Stimulated activated CD8-positive, alpha-beta memory T cell treated with anti-CD3 and anti-CD28 coated beads, Interleukin-15, amount 100 ng/mL, for 4 hours (primary cell): ENCODE measurements around the gene ADGRE2.
"Not testable (repeated sequence)": the region's sequence is repeated elsewhere in the genome, so short reads cannot be mapped to it uniquely, and the experiment has no call there.

Experiments
- DNase-seq, 2 donors: peaks; one replicate each; pipeline ENCODE4 v3.0.0-alpha.2; 2020; ENCODE audit warnings: low read depth in 2 of 2

The ADGRE2 gene

GRCh38 chr19:14779151-14779550 lies 791 bp upstream of the ADGRE2 start:
- no peak for DNase-seq

DNA sequence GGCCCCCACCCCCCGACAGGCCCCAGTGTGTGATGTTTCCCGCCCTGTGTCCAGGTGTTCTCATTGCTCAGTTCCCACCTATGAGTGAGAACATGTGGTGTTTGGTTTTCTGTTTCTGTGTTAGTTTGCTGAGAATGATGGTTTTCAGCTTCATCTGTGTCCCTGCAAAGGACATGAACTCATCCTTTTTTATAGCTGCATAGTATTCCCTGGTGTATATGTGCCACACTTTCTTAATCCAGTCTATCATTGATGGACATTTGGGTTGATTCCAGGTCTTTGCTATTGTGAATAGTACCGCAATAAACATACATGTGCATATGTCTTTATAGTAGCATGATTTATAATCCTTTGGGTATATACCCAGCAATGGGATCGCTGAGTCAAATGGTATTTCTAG lies 715 bp downstream of the ADGRE2 start:
- not testable (repeated sequence) for DNase-seq

DNA sequence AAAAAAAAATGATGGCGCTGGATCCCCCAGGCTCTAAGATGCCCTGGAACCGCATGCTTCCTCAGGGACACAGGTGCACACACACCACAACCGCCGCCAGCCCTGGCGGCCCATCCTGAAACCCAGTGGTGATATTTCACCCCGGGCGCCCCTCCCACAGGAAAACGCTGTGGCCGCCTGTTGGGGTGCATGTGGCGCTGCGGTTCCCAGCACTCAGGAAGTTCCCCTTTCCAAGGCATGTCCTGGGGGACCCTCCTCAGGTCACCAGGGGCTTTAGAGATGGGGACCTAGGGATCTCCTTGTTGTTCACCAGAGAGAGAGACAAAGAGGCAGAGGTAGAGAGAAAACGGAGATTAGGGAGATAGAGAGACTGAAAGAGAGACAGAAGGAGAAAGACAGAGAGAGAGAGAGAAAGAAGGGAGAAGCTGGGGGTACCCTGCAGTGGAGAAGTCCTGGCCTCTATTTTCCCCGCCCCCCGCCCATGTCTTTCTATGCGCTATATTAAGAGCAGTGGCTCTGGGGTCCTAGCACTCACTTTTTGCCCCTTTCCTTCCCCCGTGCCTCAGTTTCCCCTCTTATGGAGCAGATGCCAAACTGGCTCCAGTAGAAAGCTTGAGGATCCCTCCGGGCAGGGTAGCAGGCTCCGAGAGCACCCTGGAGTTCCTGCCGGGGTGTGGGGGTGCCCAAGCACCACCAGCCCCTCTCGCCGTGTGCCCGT lies 2.3 kb downstream of the ADGRE2 start:
- no peak for DNase-seq

- not testable (repeated sequence) for DNase-seq
Observed at GRCh38 chr19:14775326-14775725, 3.0 kb downstream of the ADGRE2 start.

DNA sequence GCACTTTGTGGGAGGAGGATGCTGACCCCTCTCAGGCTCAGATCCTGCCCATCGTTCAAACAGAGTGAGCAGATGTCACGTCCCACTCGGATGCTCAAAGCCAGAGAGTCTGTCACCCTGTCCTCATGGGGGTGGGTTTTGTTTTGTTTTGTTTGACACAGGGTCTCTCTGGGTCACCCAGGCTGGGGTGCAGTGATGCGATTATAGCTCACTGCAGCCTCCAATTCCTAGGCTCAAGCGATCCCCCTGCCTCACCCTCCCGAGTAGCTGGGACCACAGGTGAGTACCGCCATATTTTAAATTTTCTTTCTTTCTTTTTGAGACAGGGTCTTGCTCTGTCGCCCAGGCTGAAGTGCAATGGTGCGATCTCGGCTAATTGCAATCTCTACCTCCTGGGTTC lies 4.0 kb downstream of the ADGRE2 start:
- no peak for DNase-seq

DNA sequence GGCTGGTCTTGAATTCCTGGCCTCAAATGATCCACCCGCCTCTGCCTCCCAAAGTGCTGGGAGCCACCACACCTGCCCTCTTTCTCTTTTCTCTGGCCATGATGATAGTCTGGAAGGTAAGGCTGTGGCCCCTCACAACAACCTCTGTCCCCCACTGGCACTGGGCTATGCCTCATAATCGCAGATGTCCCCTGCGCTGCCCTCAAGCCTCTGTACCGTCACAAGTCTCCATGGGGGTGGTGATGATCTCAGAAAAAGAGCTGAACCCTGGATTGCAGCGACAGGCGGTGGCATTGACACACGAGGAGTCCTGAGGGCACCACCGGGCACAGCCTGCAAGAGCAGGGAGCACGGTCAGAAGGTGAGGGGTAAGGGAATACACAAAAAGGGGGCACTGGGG lies 4.6 kb downstream of the ADGRE2 start:
- not testable (repeated sequence) for DNase-seq

GRCh38 chr19:14772995-14773394 lies 5.4 kb downstream of the ADGRE2 start:
- no peak for DNase-seq

- DNase-seq, result no peak
Observed at GRCh38 chr19:14772467-14772866, 5.9 kb downstream of the ADGRE2 start.

GRCh38 chr19:14770944-14771839 lies 7.2 kb downstream of the ADGRE2 start:
- DNase-seq, result no peak

- DNase-seq, result no peak
Observed at GRCh38 chr19:14770136-14770535, 8.2 kb downstream of the ADGRE2 start.

DNA sequence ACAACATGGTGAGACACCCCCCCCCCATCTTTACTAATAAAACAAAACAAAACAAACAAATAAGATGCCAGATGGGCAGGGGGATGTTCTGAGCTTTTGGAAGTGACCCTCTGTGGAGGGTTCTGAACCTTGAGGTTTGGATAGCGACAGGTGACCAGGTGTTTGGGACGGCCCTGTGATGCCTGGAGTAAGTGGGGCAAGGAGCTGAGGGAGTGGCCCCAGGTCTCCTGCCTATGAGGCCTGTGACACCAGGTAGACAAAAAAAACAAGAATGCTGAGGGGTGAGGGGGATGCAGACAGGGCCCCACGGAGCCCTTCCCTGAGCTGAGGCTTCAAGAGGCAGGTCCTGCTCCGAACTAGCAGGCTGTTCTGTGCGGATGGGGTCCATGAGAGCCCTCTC lies 9.2 kb downstream of the ADGRE2 start:
- DNase-seq, result no peak

DNA sequence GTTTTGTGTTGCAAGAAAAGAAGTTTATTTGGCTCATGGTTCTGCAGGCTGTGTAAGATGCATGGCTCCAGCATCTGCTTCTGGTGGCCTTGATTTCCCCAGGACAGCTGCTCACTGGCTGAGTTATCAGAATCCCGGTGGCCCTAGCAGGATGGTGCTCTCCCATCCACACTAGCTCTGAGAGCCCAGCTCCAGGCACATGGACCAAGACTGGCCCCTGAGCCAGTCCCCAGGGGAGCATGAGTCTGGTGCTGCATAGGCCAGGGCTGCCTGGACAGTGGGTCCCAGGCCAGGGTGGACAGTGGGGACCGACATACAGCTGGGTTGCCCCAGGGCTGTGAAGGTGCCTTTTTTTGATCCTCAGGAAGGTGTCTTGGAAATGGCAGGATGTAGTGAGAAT lies 10.4 kb downstream of the ADGRE2 start:
- no peak for DNase-seq

DNA sequence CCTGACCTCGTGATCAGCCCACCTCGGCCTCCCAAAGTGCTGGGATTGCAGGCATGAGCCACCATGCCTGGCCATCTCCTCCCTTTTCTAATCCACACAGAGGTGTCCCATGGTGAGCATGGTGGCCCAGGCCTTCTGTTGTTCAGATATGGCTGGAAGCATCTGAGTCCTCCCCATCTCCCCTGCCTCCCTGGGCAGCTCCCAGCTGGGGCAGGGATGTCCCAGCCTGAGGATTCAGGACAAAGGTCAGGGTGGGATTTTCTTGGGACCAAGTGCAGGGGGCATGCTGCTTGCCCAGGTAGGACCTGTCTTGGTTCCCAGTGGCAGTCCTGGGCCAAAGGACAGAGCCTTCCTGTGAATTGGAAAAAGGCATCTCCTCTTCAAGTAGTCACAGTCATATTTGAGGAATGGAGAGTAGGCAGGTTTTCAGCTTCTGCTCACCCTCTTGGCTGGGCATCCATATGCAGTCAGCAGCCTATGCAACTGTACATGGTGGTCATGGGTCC lies 10.8 kb downstream of the ADGRE2 start:
- DNase-seq, result no peak

GRCh38 chr19:14765841-14766240 lies 12.5 kb downstream of the ADGRE2 start:
- not testable (repeated sequence) for DNase-seq

DNA sequence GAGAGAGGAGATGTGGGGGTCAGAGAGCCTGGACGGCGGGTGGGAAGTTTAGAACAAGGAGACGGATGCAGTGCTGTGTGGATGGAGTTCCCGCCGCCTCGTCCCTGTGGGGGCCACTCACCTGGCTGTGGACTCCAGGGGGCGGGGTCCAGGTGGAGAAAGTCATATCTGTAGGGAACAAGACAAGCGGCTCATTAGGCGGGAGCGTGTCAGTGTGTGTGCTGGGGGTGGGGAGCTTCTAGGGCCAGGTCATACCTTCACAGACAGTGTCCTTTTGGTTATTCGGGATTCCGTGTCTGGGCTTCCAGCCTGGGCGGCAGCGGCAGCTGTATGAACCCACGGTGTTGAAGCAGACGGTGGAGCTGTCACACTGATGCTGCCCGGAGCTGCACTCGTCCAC lies 13.0 kb downstream of the ADGRE2 start:
- not testable (repeated sequence) for DNase-seq

GRCh38 chr19:14764401-14764800 lies 14.0 kb downstream of the ADGRE2 start:
- no peak for DNase-seq

DNA sequence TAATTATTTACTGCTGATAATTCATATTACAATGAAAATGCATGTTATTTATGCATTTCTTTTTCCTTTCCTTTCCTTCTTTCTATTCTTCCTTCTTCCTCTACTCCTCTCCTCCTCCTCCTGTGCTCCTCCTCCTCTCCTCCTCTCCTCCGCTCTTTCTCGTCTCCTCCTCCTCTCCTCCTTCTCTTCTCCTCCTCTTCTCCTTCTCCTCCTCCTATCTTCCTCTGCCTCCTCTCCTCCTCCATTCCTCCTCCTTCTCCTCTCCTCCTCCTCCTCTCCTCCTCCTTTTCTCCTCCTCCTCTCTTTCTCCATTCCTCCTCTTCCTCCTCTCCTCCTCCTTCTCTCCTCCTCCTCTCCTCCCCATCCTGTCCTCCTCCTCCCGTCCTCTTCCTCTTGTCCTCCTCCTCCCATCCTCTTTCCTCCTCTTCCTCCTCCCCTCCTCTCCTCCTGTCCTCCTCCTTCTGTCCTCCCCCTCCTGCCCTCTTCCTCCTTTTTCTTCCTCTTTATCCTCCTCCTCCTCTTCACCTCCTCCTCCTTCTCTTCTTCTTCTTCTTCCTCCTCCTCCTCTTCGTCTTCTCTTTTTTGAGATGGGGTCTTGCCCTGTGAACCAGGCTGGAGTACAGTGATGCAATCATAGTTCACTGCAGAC lies 14.7 kb downstream of the ADGRE2 start:
- no peak for DNase-seq

- DNase-seq, result no peak
Observed at GRCh38 chr19:14762111-14762510, 16.2 kb downstream of the ADGRE2 start.

DNA sequence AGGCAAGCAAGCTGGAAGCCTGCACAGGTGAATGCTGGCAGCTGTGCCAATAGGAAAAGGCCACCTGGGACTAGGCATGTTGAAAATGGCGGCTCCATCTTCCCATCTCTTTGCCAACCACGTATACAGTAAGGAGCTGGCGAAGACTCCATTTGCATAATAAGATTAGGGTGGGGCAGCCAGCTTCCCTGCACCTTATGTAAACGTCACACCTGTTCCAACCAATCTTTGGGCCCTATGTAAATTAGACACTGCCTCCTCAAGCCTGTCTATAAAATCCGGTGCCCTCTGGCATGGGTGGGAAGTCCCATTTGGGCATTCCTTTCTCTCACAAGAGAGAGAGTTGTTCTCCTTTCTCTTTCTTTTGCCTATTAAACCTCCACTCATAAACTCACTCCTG lies 16.8 kb downstream of the ADGRE2 start:
- DNase-seq, result no peak

DNA sequence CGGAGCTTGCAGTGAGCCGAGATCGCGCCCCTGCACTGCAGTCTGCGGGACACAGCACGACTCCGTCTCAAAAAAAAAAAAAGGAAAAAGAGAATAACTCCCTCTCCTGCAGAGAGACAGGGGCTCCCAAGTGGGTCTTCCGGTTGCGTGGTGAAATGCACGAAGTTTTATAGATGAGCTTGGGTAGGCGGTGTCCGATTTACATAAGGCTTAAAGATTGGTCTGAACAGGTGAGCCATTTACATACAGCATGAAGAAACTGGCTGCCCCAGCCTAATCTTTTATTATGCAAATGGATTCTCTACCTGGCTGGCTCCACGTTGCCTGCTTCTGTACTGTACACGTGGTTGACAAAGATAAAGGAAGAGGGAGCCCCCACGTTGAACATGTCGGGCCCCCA lies 19.5 kb downstream of the ADGRE2 start:
- DNase-seq, result no peak

GRCh38 chr19:14748601-14749000 lies 29.8 kb downstream of the ADGRE2 start:
- no peak for DNase-seq

GRCh38 chr19:14746886-14747285 lies 31.5 kb downstream of the ADGRE2 start:
- DNase-seq, result no peak
